AML-193 (cell line): ENCODE measurements around the gene DLG4.

ENCODE experiments used
- DNase-seq, 2 experiments: peaks; one replicate each; lab custom pipeline; 2025; lab: John Stamatoyannopoulos, UW

DLG4 gene

GRCh38 chr17:7214300-7215135 is 5.1 kb downstream of the DLG4 start:
- peak; percentile 70 to 73 for DNase-seq

DNA sequence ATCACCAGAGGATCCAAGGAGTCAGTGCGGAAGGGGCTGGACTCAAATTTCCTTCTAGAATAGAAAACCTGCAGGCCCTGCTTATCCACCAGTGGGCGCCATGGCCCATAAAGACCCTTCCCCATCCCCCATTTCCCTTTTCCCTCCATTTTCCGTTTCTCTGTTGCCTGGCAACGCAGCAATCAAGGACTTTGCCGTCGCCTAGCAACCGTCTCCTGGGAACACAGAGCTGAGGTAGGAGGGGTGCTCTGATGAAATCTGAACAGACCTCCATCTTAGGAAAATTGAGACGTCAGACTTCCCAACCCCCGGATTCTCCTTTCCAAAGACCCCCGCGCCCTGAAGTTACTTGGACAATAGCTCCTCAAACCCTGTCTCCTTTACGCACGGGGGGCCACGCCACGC is 5.7 kb downstream of the DLG4 start:
- DNase-seq, result peak; percentile 26 to 27

DNA sequence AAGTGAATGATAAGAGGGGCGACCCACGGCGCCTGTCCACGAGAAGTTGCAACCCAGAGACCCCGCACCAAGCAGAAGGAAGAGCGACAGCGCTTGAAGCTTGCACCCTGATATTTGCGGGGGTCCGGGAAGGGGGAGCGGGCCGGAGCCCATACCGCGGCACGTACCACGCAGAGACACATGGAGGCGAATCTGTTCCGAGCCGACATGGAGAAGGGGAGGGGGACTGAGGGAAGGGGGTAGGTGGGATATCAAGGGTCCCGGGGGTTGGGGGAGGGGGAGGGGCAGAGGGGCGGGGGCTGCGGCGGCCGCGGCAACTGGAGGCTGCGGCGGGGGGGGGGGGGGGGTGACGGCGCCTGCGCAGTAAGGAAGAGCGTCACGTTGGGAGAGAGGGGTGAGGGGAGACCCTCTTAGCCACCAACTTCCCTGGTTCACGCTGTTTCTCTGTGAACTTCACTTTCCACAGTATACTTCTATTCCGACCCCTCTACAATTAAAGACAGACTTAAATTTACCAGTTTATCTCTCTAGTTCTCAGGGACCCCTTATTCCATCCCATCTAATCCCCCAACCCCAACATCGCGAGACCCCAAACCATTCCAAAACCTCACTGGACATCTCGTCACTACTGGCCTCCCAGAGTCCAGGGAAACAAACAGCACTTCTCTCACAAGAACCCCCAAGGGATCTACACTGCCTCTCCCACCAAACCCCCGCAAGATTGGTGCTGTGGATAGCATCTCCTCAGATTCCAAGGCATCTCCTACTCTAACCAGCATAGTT is 8.0 kb downstream of the DLG4 start:
- DNase-seq, result no peak

DNA sequence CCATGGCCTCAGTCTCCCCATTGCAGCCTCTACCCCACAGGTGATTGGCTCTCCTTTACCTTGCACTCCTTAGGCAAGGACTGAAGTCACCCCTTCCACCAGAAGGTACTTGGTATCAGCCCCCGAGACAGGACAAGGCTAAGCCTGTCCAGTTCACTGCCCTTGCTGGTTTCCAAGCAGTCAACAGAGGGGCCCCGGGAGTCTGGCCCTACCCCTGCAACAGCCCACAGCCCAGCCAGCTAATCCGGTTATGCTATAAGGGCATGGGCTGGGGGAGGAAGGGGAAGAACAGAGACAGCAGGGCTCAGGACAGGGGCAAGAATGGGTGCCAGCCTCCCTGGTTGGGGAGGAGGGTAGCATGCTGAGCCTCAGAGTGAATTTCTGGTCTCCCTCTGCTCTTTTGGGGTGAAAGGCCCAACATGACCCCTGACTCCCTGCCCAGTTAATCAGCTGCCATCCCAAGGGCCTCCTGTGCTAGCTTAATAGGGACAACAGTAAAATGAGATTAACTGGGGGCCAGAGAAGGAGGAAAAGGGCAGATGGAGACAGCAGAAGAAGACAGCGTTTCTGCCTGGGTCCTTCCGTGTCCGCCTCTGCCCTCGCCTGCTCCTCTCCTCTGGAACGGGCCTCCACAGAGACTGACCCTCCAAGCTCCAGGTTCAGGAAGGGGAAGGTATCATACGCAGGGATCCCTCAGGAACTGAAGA is 10.7 kb downstream of the DLG4 start:
- DNase-seq, result no peak

DNA sequence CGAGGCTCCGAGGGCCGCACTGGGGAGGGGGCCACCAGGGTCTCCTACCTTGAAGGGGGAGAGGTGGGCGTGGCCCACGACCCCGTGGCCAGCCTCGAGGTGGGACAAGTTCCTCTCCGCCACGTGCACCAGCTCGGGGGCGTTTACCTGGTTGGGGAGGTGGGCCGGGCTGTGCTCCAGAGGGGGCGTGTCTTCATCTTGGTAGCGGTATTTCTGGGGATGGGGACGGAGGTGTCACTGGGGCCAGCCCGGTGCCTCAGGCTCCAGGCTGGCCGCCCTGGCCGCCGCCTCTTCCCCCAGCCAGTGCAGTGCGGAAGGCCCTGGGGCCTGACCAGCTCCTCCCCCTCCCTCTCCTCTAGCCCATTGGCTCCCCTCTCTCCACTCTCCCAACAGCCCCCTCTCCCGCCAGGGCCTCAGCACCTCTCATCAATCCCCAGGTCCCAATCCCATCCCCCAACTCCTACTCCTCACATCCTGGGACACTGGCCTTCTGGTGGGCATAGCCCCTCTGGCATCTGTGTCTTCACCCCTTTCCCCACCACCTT is 11.5 kb downstream of the DLG4 start:
- no peak for DNase-seq

- DNase-seq, result no peak
These were observed 12.3 kb downstream of the DLG4 start for GRCh38 chr17:7207120-7208001.

DNA sequence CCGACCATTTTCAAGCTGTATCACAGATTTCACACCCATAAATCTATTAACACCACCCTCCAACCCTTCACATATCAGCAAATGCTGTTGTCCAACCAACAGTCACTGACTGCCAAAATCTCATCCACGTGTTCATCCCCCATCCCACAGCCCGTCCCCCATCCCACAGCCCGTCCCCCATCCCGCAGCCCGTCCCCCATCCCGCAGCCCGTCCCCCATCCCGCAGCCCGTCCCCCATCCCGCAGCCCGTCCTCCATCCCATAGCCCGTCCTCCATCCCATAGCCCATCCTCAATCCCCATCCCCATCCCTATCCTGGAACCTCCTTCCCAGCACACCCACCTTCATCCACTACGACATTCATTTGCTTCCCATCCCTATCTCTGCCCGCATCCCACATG is 14.1 kb downstream of the DLG4 start:
- DNase-seq, result no peak

GRCh38 chr17:7204828-7205461 is 14.7 kb downstream of the DLG4 start:
- DNase-seq, result no peak

DNA sequence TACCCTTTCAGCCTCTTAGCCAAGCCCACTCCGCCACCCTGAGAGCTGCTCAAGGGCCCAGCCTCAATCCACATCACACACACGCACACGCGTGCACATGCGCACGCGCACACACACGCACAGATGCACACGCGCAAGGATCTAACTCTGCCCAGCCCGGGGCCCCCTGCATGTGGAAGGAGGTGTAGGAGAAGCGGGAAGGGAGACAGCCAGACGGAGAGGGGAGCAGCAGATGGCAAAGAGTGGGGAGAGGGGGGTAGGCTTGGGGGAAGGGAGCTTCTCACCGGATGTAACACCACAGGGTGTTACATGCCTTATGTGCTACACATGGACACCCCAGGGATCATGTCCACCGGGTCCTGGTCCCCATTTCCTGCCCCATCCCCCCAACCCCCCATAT is 15.3 kb downstream of the DLG4 start:
- no peak for DNase-seq

DNA sequence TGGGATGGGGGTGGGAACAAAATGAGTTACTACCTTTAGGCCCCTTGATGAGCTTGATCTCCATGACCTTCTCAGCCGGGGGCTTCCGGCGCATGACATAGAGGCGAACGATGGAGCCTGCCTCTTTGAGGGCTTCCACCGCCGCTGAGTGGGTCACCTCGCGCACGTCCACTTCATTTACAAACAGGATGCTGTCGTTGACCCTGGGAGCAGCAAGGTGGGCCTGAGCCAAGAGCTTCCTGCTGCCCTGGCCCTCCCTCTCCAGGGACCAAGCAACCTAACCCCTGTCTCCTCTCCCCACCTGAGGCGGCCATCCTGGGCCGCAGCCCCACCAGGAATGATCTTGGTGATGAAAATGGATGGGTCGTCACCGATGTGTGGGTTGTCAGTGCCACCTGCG is 16.2 kb downstream of the DLG4 start:
- DNase-seq, result no peak

DNA sequence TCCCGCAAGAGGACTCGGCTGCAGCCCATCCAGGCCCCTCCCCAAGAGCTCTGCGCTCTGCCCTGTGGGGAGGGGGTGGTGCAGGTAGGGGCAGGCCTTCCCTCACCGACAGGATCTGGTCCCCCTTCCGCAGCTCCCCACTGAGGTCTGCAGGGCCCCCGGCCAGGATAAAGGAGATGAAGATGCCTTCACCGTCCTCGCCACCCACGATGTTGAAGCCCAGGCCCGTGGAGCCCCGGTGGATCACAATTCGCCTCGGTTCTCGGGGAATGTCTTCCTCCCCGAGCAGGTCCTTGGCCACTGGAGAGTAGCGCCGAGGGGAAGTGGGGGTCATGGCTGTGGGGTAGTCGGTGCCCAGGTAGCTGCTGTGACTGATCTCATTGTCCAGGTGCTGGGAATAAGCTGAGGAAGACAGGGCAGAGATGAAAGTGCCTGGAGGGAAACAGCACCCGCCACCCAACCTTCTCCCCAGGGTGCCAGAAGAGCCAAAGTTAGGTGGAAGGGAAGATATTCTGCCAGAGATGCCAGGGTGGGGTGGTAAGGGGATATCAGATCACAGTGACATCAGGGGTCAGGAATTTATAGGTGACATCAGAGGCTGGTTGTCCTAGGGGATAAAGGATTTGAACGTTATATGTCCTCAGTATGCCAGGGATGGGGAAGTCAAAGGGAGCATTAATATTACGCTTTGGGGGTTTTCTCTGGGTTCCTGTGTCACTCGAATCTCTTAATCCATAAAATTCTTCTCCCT is 22.8 kb downstream of the DLG4 start:
- DNase-seq, result no peak

- DNase-seq, result no peak
These were observed 23.7 kb downstream of the DLG4 start for GRCh38 chr17:7195971-7196370.

- DNase-seq, result no peak
These were observed 27.2 kb downstream of the DLG4 start for GRCh38 chr17:7192271-7192937.

- DNase-seq, result no peak
These were observed 27.9 kb downstream of the DLG4 start for GRCh38 chr17:7191571-7192270.

DNA sequence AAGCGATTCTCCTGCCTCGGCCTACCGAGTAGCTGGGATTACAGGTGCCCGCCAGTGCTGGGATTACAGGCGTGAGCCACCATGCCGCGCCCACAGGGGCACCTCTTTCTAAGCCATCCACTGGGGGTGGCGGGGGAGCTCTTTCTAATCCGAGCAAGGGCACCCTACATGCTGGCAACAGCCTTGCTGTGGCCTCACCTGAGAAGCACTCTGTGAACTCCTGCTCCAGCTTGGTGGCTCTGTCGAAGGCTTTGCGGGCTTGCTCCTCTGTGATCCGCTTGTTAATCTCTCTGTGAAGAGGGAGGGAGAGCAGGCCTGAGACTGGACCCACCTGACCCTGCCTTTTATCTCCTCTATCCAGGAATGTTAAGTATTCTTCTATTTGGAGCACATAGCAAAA is 28.6 kb downstream of the DLG4 start:
- no peak for DNase-seq

- no peak for DNase-seq
These were observed 29.2 kb downstream of the DLG4 start for GRCh38 chr17:7190276-7190917.

GRCh38 chr17:7186241-7186640 is 33.4 kb downstream of the DLG4 start:
- no peak for DNase-seq

DNA sequence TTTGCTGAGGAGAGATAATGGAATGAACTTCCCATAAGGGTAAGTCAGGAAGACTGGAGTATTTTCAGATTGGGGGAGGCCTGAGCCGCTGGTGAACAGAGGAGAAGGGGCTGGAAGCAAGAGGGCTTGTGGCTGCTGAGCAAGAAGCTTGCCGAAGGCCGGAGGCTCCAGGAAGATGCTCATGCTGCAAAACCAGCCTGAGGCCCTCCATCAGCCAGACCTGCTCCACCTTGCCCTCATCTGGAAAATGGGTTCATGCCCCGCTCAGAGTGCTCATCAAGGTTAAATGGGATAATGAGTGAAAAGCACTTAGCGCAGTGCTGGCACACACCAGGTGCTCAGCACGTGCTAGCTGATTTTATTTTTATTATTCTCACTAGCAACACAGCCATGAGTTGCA is 35.0 kb downstream of the DLG4 start:
- DNase-seq, result no peak

DNA sequence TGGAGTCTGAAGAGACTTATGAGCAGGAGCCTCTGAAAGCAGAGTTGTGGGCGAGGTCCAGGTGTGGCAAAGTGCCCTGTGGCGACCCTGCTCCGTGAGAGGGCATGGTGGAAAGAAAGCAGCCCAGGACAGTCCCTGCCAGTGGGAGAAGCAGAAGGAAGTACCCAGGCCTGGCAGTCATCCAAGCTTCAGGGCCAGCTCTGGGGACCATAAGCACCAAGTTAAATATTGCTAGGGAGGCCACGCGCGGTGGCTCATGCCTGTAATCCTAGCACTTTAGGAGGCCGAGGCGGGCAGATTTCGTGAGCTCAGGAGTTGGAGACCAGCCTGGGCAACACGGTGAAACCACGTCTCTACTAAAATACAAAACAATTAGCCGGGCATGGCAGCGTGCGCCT is 35.5 kb downstream of the DLG4 start:
- no peak for DNase-seq
